Measurements from ENCODE around the gene TRPC3.

The TRPC3 gene

GRCh38 chr4:121951521-121952110 lies at the start of gene TRPC3:
Gene TRPC3 (minus strand): TSS chr4:121952060. CDS start chr4:121951680, 380 bp downstream.
- no peak for DNase-seq (ENCODE audit: low read depth, low spot score)

GRCh38 chr4:122000849-122001248 lies 49.0 kb upstream of the TRPC3 start:
- no peak for DNase-seq (ENCODE audit: low read depth, low spot score)

- no peak for DNase-seq (ENCODE audit: low read depth, low spot score)
Observed at GRCh38 chr4:121998024-121998423, 46.2 kb upstream of the TRPC3 start.

- no peak for DNase-seq (ENCODE audit: low read depth, low spot score)
Observed at GRCh38 chr4:121995790-121996537, 44.1 kb upstream of the TRPC3 start.

GRCh38 chr4:121991968-121992367 lies 40.1 kb upstream of the TRPC3 start:
- DNase-seq (ENCODE audit: low read depth, low spot score): no peak

GRCh38 chr4:121990489-121990888 lies 38.6 kb upstream of the TRPC3 start:
- no peak for DNase-seq (ENCODE audit: low read depth, low spot score)

- DNase-seq (ENCODE audit: low read depth, low spot score): no peak
Observed at GRCh38 chr4:121989715-121990114, 37.9 kb upstream of the TRPC3 start.

- DNase-seq (ENCODE audit: low read depth, low spot score): no peak
Observed at GRCh38 chr4:121988950-121989349, 37.1 kb upstream of the TRPC3 start.

- no peak for DNase-seq (ENCODE audit: low read depth, low spot score)
Observed at GRCh38 chr4:121980643-121981042, 28.8 kb upstream of the TRPC3 start.

- no peak for DNase-seq (ENCODE audit: low read depth, low spot score)
Observed at GRCh38 chr4:121978172-121978516, 26.3 kb upstream of the TRPC3 start.

- no peak for DNase-seq (ENCODE audit: low read depth, low spot score)
Observed at GRCh38 chr4:121977251-121978171, 25.7 kb upstream of the TRPC3 start.

- no peak for DNase-seq (ENCODE audit: low read depth, low spot score)
Observed at GRCh38 chr4:121975784-121976183, 23.9 kb upstream of the TRPC3 start.

GRCh38 chr4:121973816-121974215 lies 22.0 kb upstream of the TRPC3 start:
- DNase-seq (ENCODE audit: low read depth, low spot score): no peak

GRCh38 chr4:121968859-121969258 lies 17.0 kb upstream of the TRPC3 start:
- no peak for DNase-seq (ENCODE audit: low read depth, low spot score)

- no peak for DNase-seq (ENCODE audit: low read depth, low spot score)
Observed at GRCh38 chr4:121964958-121965357, 13.1 kb upstream of the TRPC3 start.

- no peak for DNase-seq (ENCODE audit: low read depth, low spot score)
Observed at GRCh38 chr4:121960818-121961217, 9.0 kb upstream of the TRPC3 start.

- DNase-seq (ENCODE audit: low read depth, low spot score): no peak
Observed at GRCh38 chr4:121958777-121959176, 6.9 kb upstream of the TRPC3 start.

GRCh38 chr4:121957266-121957665 lies 5.4 kb upstream of the TRPC3 start:
- no peak for DNase-seq (ENCODE audit: low read depth, low spot score)

- no peak for DNase-seq (ENCODE audit: low read depth, low spot score)
Observed at GRCh38 chr4:121953860-121954259, 2.0 kb upstream of the TRPC3 start.

GRCh38 chr4:121952290-121952689 lies 430 bp upstream of the TRPC3 start:
- DNase-seq (ENCODE audit: low read depth, low spot score): no peak

GRCh38 chr4:121950680-121951520 lies 960 bp downstream of the TRPC3 start:
- no peak for DNase-seq (ENCODE audit: low read depth, low spot score)

Data from smooth muscle cell of the brain vasculature (primary cell).